Measurements from ENCODE around the gene SAP25.

GRCh38 chr7:100572281-100572948 is 1.3 kb downstream of the SAP25 start:
- no peak for TF ChIP-seq ZNF274 (IDR thresholded peaks at IDR 0.05; ENCODE audit: low read depth, low read length)
- TF ChIP-seq YY1 (IDR thresholded peaks at IDR 0.05; ENCODE audit: insufficient read depth, insufficient read length) = no peak
- no peak for TF ChIP-seq SUZ12 (IDR thresholded peaks at IDR 0.05; ENCODE audit: extremely low read depth, insufficient read depth, insufficient read length)
